ENCODE measurements around the gene MYO1E.
"Not testable (repeated sequence)": the region's sequence is repeated elsewhere in the genome, so short reads cannot be mapped to it uniquely, and the experiment has no call there.

Gene MYO1E

DNA sequence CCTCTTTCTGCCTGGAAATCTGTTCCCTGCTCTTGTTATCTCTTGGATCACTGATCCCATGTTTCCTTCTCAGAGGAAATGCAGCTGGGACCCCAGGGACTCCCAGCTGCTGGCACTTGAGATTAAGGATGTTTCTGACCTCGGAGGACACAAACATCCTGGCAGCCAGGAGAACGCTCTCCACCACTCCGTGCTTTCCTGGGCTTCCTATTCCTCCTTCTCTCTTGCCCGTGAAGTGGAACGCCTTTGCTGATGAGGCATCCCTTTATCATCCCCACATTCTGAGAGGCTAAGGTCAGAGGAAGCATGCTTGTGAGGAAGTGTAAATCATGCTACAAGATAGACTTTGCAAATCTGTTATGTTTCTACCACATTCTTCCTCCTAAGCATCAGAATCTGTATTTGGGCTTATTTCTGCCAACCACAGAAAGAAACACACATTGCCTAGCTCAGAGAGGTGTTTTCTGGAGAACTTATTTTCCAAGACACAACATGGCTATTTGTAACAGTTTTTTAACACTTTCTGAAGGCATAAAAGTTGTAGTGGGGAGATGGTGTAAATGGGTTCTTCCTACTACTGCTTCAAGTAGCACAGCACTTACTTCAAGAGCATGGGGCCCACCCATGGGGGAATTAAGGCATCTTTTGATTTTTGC, 191.6 kb downstream of the MYO1E start:
- DNase-seq, result peak; percentile 72

DNA sequence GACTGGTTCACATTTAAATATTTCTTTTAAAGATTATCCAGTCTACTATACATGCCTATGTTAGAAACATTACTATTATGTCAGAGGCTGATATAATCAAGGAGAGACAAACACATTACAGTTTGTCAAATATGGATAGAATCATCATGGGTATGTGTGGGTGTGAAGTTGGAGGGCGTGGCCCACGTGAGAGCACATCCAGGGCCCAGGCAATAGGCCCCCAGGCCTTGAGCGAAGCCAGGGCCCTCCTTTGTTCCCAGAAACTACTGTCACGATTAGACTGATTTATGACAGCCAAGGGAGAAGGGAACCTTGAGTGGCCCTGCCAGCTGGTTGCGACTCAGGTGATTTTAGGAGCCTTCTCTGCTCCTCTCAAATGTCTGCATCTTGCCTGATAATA, 193.0 kb downstream of the MYO1E start:
- no peak for DNase-seq

DNA sequence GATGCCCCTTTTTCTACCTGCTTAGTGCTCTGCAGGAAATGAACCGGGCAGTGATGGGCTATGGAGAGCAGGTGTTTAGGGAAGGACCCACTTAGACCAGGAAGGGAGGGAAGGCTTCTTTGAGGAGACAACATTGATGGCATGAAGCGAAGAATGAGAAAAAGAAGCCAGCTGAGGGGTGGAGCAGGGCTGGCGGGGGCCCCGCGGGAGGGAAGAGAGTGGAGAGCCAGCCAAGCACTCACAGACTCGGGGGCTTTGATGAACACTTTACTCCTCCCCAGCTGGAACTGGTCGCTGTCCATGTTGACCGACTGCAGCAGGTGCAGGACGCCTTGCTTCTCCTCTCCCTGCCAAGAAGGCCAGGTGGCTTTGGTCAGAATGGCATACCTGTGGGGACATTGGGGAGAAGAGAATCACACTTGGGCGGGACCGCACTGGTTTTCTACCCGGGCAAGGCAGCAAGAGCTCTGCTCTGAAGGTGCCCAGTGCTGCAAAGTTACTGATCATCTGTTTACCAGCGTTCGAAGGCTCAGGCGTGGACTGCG, 194.4 kb downstream of the MYO1E start:
- no peak for DNase-seq

DNA sequence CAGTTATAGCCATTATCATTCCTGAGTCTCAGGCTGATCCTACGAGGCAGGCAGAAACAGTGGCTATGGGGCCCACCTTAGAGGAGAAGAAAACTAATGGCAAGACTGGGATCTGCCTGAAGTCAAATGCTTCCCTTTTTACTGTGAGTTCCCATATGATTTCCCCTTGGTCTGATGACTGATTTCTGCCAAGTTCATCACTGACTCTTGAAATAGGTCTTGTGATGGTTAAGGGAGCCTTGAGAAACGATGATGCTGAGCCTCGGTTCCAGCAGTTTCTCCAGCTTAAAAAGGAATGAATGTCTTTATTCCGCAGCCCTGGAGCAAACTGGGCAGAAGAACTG, 195.4 kb downstream of the MYO1E start:
- DNase-seq, result no peak

DNA sequence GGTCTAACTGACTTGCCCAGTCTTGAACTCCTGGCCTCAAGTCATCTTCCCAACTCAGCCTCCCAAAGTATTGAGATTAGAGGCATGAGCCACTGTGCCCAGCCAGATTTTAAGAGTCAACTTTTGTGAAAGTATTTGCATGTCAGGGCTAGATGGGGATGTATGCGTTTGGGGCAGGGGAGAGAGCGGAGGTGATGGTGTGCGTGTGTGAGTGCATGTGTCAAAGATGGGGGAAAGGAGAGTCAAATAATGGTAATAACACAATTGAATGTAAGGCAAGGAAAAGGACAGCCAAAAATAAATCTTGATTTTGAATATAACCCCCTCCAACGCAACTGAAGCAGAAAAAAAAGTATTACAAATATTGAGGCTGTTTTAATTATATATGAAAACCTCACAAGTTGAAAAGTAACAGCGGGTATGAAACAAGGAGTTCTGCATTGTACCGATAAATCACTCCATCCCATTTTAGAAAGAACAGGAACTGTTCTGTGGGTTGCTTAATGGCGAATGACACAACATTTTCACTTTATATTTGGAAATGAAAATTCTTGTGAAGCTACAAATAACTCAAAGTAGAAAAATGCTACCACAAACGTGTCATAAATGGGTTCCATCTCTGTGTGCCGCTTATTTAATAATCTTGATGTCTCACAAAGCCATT, 195.9 kb downstream of the MYO1E start:
- DNase-seq, result peak; percentile 70

DNA sequence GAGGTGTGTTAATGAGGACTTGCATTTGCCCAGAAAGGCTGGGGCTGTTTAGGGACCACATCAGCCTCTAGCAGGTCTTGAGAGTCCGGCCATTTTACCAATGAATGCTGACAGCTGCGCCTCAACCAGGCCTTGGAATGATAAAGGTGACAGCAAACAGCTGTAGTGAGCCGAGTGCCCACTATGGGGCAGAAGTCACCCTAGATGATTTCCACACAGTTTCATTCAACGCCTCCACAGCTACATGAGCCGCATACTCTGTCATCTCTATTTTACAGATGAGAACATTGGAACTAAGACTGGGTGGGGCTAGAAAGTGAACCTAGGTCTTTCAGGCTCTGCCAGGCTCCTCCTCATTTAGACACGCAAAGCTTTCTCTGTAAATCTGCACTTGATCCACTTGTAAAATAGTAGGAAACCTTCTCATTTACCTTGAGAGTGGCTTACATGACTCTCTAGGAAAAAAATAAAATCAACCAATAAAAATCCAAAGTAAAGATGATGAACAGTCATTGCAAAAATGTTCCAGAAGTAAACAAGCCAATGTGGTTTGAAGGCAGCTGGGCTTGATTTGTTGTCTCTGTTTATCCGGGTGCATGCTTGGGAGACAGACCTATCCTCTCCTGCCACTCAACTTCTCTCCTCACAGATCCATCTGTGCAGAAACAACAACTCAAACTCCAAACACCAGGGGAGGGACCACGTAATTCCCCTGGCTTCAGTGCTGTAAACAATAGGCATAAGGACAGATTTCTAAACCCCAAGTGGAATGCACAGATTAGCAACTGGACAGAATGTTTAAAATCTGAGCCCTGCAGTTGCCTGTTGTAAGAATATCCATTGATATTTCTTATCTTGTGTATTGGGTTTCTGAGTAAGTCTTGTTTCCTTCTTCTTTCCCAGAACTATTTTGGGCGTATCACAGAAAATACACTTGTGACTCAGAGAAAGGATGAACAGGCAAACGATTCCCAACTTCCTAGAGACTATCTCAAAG, 197.5 kb downstream of the MYO1E start:
- DNase-seq, result peak; percentile 72

DNA sequence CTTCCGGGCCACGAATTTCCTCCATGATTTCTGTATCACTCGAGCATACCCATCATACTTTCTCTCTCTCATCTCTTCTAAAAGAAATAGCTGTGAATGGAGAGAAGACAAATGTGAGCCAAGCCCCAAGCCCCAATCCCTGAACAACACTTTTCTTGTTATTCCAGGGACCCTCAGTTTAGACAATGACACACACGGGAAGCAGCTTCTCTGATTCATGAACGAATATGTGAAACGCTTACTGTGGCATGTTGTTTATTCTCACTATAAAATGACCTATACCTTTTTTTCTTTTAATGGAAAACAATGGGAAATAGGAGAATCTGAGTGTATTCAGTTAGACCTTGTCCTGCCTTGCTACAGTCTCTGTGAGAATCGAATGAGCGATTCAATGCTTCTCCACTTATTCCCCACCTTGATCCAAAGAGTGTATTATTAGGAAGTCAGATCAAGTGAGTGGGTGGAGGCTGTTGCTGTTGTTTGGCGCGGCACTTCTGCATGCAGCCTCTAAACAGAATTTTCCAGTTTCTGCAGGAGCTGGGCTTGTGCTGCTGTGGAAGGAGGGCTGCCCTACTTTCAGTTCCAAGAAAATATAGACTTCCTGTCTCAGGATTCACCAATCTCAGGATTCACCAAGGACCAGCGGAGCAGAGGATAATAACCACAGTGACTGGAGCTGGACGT, 198.4 kb downstream of the MYO1E start:
- peak; percentile 38 for DNase-seq

DNA sequence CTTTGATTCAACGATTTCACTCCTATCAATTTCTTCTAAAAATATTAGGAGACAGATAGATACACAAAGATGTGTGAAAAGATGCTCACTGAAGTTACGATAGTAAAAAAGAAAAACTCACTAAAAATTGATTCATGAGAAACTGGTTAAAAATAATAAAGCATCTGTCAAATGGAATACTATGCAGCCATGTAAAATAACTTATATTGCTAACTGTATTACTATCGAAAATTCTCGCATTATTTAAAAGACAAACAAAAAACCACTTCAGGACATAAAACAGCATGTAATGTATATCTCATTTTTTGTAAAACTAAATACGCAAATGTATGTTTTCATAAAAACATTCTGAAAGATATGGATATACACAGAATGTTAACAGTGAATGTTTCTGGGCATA, 199.5 kb downstream of the MYO1E start:
- no peak for DNase-seq

DNA sequence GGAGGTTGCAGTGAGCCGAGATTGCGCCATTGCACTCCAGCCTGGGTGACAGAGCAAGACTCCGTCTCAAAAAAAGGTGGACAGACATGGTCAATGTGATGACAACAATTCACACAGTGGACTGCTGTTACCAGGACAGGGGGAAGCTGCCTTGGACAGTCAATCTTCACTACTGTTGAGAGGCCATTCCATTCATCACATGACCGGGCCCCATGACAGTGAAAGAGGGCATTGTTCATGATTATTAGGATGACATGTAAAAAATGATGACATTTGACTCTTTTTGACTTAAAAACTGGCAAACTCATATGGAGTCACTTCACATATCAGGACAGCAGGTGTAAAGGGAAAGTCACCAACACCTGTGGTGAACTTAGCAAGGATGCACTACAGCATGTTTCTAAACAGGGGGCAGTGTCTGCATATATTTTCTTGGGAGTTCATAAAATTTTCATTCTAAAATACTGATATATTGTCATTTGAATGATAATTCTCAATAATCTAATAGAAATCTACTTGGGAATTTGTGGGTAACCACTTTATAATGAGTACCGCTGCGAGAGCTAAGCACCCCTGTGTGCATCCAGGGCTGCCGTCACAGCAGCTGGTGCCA, 200.3 kb downstream of the MYO1E start:
- DNase-seq, result no peak

DNA sequence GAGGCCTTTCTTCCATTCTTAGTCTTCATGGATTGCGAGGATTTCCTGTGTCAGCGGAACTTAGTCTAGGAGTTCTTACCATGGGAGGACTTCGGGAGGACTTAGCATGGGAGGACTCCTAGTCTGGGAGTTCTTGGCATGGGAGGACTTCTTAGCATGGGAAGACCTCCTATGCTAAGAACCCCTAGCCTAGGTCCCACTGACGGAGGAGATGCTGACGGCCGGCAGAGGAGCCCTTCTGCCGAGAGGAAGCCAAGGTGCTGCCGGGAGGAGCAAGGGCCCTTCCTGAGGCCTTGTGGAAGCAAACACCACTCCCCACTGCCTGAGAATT, 201.6 kb downstream of the MYO1E start:
- no peak for DNase-seq

DNA sequence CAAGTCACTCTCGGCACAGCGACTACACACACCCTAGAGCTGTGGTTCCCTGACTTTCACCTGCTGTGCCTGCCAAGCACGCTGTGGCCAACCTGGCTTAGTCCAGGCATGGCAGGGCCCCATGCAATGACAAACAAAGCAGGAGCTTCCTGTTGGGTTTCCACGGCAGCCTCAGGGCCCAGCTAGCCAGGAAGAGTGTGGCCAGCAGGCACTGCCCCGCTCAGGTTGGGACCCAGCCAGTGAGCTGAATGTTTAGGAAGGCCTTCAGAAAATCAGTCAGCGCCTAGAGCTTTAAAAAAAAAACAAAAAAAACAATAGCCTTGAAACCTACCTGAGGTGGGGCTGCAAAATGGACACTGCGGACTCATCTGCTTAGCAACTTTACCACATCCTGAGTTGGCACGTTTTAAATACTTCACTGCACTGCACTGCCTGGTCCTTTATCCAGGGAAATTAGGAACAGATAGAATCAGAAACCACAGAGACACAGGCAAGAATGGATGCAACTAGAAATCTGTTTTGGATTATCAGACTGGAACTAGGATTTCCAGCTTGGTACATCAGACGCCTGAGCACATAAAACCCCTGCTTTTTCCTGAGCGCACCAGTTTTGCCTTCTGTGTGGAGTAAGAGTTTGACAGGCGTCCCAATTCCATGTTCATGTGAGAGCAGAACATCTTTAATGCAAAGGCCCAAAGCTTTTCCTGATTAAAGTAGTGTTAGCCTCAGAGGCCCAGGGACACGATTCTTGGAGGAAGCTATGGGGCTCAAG, 202.2 kb downstream of the MYO1E start:
- DNase-seq, result peak; percentile 92

DNA sequence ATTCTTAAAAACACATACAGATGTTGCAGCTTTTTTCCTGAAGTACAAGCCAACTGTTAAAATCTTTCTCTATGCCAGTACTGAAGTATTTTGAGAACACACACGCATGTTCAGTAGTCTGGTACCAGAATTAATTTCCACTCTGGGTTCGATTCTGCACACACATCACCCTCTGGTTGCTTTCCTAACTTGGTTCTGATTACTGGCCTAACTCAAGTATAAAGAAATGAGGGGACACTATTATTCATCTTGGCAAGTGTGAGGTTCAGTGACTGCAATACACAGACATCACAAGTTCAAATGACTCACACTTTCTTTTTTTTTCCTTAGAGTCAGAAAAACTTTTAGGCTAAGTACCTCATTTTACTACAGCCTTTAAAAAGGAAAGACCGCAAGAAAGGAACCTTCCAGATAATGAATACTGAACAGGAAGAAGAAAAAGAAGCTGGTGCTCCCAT, 203.4 kb downstream of the MYO1E start:
- DNase-seq, result peak; percentile 78

DNA sequence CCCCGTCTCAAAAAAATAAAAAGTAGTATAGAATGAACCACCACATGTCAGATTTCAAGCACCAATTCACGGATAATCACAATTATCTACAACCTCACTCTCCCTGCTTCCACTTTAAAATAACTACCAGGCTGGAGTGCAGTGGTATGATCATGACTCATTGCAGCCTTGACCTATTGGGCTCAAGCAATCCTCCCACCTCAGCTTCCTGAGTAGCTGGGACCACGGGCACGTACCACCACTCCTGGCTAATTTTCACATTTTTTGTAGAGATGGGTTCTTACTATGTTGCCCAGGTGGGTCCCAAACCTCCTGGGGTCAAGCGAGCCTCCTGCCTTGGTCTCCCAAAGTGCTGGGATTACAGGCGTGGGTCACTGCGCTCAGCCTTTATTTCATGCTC, 204.1 kb downstream of the MYO1E start:
- DNase-seq, result peak; percentile 44

DNA sequence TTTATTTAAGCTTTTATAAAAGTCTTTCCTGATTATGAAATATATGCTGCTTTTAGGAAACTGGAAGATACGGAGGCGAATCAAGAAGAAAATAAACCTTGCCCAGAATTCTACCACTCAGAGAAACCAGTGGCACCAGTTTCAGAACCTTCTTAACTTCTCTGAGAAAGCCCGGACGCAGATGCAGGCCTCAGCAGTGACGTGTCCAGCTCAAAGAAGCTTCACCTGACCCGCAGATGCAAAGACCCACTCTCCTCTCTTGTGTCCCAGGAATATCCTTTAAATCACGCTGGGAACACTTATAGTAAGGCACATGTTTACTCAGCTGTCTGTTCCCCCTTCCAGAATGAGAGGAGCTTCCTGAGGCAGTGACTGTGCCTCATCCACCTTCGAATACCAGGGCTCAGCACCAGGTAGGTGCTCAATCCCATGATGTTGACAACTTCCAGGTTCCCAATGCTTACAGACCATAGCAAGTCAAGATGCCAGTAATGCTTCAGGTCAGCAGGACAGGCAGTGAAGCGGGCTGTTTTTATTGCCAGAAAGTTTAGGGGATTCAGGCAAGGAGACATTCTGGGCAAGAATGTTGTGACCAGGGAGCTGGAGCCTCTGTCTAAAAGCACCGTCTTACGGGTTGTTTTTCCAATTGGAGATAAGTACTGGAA, 205.9 kb downstream of the MYO1E start:
- DNase-seq, result no peak

DNA sequence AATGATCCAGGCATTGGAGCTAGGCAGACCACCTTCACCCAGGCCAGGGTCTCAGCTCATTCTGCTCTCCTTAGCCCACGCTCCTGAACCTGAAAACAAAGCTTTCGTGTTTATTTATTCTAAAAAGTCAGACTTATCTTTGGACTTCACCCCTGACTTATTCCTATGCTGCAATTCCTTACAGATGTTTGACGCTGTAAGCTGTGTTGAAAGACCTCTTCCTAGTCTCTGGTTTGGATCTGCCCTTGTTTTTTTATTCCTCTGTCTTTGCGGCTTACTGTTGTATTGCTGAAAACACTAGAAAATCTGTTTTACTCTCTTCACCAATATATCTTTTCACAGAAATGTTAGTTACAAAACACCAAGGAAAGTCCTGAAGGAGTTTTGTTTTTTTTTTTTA, 206.5 kb downstream of the MYO1E start:
- no peak for DNase-seq

DNA sequence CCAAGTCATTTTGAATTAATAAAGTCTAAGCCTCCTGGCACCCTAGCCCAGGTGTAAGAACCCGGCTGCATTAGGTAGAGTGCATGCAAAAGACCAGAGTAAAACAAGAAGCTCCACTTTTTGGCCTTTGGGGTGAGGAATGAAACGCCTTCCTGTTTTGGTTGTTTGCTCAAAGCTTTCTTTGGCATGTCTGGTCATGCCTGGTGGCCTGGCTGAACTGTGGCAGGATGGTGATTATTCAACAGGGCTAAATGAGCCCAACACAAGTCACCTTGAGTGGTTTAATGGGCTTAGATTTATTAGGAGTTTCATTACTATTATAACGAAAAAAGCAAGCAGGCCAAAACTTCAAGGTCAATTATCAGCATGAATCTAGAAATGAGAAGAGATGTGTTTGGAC, 206.9 kb downstream of the MYO1E start:
- no peak for DNase-seq

DNA sequence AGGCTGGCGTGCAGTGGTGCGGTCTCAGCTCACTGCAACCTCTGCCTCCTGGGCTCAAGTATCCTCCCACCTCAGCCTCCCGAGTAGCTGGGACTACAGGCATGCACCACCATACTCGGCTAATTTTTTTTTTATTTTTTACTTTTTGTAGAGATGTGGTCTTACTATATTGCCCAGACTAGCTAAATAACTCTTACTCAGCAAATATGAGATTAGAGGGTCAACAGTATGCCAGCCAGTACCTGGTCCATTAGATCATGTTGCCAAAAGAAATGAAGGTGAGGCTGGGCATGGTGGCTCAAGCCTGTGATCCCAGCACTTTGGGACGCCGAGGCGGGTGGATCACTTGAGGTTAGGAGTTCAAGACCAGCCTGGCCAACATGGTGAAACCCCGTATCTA, 210.6 kb downstream of the MYO1E start:
- DNase-seq, result not testable (repeated sequence)

DNA sequence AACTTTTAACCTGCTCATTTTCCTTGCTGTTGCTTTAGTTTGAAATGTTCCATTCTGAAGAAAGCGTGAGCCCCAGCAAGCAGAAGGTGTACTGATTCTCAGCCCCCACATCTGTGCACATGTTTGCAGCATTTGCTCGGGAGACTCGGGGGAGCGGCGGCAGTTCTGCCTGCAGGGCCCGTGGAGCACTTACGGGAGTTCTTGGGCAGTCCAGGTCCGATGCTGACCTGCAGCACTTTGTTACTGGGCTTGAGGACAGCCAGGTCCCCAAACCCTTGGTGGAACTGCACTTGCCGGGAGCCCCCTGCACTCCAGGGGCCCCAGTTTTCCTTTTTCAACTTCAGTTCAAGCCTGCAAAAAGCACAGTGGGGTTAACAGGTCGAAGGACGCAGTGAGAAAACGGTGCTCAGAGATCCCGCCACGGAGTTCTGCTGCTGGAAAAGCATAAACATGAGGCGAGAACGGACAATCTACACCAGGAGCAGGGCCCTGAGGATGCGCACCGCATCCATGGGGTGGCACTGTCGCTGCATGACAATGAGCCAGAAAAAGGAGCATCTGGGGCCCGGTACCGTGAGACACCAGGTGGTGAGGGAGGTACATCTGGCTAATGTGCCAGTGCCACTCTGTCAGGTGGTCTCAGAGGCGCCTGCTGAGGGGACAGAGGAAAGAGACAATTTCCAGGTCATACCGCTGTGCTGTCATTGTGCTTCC, 211.6 kb downstream of the MYO1E start:
- no peak for DNase-seq

DNA sequence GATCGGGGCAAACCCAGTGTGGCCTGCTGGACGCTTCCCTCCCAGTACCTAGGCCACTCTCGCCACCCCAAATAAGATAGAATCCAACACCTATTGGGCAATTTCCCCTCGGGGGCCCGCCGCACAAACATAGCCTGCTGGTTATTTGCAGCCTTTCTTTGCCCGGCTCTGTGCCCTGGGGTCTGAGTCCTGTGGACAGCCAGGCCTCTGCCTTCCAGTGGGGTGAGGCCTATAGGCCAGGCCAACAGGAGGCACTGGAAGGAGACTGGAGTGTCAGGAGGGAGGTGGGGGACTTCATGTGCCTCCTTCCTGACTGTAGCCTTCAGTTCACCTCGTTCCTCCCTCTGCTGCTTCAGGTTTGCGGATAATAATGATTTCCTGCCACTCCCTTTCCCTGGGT, 213.5 kb downstream of the MYO1E start:
- no peak for DNase-seq

DNA sequence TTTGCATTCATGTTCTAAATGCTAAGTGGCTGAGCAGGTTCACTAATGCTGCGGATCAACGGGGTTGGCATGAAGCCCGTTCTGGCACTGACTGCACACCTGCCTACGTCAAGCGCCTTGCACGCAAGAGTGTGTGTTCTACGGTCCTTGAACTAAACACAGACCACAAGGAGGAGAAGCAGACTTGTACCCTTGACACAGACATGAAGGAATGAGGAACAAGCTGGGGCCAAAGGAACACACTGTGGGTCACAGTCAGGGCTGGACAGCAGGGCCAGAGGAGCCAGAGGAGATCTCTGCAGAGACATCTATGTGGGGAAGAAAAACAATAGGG, 214.0 kb downstream of the MYO1E start:
- DNase-seq, result no peak

Data from fibroblast of skin of right biceps (primary cell).